Activated T-helper 1 cell treated with Interleukin-2 at 50 U/mL for 16 hours (primary cell): Measurements from ENCODE around the gene GIPC3.
"Not testable (repeated sequence)": the region's sequence is repeated elsewhere in the genome, so short reads cannot be mapped to it uniquely, and the experiment has no call there.

Experiments used
- DNase-seq: peaks from one replicate; pipeline ENCODE4 v3.0.0-alpha.2; 2020; ENCODE audit warnings: low read depth

The GIPC3 gene

DNA sequence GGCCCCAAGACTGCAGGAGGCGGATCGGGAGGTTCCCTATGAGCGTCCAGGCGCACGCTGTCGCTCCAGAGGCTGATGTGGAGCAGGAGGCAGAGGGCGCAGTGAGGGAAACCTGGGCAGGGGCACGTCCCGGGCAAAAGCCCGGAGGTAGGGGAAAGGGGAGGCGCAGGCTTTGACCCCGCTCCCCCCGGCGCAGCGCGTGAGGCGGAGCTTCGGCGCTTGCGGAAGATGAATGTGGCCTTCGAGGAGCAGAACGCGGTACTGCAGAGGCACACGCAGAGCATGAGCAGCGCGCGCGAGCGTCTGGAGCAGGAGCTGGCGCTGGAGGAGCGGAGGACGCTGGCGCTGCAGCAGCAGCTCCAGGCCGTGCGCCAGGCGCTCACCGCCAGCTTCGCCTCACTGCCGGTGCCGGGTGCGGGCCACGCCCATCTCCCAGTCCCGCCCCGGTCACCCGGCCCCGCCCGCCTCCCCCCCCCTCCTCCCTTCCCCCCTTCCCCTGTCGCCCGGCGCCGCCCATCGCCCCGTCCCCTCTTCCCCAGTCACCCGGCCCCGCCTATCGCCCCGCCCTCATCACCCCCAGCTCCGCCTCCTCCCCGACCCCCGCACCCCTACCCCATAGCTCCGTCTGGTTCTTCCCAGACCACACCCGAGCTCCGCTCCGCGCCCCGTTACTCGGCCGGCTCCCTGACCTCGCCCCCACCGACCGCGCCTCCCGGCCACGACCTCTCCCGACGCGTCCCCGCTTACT lies 8.4 kb upstream of the GIPC3 start:
- no peak for DNase-seq

DNA sequence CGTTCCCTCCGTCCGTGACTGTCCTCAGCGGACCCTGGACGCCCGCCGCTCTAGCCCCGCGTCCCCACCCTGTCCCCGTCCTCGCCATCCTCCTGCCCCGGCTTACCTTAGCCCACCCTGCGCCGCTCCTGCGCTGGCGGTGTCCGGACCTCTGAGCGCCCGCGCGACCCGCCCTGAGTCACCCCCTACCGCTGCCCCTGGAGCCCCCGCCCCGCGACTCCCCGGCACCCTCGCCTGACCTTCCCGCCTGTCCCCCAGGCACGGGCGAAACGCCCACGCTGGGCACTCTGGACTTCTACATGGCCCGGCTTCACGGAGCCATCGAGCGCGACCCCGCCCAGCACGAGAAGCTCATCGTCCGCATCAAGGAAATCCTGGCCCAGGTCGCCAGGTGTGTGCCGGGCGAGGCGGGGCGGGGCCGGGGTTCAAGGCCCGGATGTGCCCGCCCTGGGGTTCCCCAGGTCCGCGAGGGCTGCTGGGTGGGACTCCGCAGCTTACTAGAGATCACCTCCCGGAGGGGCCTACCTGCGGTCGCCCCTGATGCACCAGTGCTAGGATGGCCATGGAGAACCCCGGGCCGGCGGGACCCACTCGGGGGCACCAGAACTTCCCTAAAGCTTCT lies 7.4 kb upstream of the GIPC3 start:
- no peak for DNase-seq

DNA sequence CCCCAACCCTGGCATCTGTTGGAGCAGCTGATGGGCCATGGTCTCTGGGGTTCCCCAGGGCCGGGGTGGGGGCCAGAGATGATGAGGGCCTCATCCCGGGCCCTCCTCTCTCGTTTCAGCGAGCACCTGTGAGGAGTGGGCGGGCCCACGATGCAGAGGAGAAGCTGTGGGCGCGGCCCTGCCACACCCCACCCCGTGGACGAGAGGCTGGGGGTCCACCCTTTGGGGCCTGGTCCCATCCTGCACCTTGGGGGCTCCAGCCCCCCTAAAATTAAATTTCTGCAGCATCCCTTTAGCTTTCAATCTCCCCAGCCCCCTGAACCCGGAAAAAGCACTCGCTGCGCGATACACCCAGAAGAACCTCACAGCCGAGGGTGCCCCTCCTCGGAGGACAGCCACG lies 6.9 kb upstream of the GIPC3 start:
- DNase-seq: no peak

DNA sequence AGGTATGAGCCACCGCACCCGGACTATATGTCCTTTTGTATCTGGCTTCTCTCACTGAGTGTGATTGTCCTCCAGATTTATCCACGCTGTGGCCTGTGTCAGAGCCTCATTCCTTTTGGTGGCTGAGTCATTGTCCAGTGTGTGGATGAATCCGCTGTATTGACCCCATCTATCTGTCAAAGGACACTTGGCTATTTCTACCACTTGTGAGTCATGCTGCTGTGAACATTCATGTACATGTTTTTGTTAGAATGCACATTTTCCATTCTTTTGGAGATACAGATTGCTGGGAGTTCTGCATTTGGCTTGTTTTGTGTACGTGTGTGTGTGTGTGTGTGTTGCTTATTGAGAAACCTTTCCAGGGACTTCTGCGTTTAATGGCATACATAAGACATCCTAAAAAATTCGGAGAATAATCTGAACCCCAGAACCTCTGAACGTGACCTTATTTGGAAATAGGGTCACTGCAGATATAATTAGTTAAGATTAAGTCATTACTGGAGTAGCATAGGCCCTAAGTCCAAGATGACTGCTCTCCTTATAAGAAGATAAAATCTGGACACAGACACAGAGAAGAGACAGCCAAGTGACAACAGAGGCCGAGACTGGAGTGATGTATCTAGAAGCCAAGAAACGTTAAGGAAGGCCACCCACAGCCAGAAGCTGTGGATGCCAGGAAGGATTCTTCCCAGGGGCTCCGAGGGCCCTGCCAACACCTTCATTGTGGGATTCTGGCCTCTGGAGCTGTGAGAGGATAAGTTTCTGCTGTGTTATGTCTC lies 4.9 kb upstream of the GIPC3 start:
- DNase-seq: no peak

DNA sequence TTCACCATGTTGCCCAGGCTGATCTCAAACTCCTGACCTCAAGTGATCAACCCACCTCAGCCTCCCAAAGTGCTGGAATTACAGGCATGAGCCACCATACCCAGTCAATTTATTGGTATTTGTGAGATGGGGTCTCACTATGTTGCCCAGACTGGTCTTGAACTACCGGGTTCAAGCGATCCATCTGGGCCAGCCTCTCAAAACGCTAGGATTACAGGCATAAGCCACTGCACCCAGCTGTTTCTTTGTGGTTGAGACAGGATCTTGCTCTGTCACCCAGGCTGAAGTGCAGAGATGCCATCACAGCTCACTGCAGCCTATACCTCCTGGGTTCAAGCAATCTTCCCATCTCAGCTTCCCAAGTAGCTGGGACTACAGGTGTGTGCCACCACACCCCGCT lies 3.5 kb upstream of the GIPC3 start:
- not testable (repeated sequence) for DNase-seq

DNA sequence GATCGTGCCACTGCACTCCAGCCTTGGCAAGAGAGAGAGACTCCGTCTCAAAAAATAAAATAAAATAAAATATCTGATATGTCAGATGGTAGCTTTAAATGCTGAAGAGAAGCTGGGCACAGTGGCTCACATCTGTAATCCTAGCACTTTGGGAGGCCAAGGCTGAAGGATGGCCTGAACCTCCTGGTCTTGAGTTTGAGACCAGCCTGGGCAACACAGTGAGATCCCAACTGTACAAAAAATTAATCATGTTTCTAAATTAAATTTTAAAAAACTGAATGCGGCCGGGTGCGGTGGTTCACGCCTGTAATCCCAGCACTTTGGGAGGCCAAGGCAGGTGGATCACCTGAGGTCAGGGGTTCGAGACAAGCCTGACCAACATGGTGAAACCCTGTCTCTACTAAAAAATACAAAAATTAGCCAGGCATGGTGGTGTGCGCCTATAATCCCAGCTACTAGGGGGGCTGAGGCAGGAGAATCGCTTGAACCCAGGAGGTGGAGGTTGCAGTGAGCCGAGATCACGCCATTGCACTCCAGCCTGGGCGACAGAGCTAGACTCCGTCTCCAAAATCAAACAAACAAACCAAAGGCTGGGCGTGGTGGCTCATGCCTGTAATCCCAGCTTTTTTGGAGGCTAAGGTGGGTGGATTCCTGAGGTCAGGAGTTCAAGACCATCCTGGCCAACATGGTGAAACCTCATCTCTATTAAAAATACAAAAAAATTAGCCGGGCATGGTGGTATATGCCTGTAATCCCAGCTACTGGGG lies 1.1 kb upstream of the GIPC3 start:
- DNase-seq: not testable (repeated sequence)

DNA sequence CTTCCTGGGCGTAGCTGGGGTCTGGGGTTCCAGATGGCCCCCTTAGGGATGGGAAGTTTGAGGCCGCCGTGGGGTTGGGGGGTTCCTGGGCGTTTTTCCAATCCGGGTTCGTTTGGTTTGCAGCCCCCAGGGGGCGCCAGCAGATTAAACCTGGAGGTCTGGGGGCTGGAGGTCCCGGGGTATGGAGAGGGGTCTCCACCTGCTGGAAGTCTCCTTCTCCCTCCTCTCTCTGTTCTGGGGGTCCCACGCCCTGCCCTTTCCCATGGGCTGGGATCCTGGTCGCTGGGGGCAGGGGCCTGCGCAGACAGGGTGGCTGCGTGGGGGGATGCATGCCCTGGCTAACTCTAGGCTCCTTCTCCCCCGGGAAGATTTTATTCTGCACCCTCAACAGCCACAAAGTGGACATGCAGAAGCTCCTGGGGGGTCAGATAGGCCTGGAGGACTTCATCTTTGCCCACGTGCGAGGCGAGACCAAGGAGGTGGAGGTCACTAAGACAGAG lies 899 bp downstream of the GIPC3 start:
- DNase-seq: no peak

DNA sequence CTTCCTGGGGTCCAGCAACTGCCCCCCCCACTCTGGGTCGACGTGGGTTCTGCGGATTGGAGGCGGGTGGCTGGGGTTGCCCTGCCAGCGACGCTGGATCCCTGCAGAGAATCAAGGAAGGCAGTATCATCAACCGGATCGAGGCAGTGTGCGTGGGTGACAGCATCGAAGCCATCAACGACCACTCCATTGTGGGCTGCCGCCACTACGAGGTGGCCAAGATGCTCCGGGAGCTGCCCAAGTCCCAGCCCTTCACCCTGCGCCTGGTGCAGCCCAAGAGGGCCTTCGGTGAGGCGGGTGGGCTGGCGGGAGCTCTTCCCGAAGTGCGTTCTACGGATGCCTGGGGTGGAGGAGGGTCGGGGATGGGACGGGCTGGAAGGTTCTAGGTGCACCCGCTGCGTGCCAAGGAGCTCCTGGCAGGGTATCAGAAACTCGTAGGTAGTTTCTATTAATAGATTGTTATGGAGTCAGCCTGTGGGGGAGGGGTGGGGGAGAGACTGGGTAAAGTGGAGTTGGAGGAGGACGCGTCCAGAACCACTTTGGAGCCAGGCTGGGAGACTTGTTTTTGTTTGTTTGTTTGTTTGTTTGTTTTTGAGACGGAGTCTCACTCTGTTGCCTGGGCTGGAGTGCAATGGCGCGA lies 1.5 kb downstream of the GIPC3 start:
- no peak for DNase-seq

DNA sequence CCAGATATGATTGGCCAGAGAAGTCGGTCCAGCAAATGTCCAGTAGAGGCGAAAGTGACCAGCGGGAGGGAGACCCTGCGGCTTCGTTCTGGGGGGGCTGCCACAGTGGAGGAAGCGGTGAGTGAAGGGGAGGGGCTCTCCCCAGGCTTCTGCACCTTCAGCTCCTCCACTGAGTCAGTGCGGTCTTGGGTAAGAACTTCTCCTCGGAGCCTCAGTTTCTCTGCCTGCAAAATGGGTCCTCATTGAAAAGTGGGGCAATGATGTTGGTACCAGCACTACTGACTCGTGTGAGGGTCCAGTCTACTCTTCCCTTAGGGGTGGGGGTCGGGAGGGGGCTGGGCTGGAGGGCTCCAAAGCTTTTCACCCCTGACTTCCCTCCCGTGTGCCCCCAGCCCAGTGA lies 4.2 kb downstream of the GIPC3 start:
- no peak for DNase-seq

DNA sequence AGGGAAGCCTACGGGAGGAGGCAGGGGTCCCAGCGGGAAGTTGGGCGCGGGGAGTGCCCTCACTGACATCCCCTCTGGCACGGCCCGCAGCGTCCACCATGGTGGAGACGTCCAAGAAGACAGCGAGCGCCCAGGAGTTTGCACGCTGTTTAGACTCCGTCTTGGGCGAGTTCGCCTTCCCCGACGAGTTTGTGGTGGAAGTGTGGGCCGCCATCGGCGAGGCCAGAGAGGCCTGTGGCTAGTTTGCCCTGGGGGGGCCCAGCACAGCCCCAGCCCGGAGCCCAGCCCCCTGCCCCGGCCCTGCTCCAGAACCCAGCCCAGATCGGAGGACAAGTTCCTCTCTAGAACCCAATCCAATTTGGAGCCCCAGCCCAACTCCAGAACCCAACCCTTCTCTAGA lies 4.7 kb downstream of the GIPC3 start:
- DNase-seq: no peak

DNA sequence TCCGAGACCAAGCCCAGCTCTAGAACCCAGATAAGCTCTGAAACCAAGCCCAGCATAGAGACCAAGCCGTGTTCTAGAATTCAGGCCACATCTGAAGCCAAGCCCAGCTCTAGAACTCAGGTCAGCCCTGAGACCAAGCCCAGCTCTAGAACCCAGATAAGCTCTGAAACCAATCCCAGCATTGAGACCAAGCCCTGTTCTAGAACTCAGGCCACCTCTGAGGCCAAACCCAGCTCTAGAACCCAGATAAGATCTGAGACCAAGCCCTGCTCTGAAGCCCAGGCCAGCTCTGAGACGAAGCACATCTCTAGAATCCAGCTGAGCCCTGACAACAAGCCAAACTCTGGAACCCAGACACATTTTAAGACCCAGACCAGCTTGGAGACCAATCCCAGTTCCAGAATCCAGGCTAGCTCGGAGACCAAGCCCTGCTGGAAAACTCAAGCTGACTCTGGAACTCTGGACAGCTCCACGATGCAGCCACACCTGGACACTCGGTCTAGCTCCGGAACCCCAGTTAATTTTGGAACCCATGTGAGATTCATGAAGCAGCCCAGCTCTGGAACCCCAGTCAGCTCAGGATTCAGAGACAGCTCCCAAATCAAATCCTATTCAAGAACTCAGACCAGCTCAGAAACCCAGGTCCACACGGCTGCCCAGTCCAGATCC lies 5.8 kb downstream of the GIPC3 start:
- no peak for DNase-seq

DNA sequence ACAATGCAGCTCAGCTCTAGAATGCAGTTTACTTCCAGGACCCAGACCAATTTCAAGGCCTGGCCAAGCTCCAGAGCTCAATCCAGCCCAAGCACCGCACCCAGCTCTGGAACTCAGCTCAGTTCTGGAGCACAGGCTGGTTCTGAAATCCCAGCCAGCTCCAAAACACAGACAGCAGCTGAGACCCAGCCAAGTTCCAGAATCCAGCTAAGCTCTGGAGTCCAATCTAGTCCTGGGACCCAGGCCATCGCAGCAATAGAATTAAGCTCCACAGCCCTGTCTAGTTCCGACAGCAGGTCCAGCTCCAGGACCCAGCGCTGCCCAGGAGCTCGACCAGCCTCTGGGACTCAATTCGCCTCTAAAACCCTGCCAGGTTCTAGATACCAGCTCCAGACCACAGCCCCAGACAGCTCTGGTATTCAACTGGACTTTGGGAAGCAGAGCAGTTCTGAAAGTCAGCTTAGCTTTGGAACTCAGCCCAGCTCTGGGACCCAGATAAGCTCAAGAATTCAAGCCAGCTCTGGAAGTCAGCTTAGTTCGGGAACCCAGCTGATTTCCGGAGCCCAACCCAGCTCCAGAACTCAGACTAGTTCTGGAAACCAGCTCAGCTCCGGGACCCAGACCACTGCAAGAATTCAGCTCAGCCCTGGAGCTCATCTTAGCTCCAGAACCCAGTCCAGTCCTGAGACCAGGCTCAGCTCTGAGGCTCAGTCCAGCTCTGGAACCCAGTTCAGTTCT lies 6.8 kb downstream of the GIPC3 start:
- no peak for DNase-seq

DNA sequence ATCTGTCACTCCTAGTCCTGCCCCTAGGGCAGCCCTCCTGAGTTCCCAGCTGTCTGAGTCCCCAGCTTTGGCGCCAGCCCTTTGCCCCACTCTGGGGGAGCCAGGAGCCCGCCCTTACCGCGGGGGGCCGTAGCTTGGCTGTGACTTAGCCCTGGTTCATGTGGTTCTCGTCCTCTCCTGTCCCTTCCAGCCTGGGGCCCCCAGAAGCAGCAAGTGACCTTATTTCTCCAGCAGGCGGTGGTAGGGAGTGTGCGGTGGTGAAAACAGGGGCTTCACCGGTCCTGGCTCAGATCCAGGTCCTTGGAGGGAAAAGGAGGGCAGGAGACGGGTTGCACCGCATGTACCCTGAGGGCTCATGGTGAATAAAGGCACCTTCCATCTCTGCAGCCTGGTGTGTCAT lies 7.9 kb downstream of the GIPC3 start:
- no peak for DNase-seq

DNA sequence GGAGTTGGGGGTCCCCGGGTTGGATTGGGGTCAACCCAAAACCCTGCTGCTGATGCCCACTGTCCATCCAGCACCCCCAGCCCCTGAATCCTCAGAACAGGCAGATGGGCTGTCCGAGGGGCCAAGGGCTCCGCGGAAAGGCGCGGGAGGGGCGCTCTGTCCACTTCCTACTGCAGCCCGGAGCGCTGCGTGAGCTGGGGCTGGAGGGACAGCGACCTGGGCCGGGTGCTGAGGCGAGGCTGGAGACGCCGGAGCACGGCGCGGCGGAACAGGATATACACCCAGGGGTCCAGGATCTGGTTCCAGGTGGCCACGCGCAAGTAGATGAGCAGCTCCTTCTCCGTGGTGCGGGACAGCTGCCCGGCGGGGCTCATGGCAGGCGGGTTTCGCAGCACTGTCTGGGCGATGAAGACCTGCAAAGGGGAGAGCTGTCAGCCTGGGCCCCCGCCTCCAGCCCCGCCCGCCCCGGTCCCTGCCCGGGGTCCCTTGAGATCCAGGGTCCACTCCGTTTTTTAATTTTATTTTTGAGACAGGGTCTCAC lies 10.3 kb downstream of the GIPC3 start:
- no peak for DNase-seq

DNA sequence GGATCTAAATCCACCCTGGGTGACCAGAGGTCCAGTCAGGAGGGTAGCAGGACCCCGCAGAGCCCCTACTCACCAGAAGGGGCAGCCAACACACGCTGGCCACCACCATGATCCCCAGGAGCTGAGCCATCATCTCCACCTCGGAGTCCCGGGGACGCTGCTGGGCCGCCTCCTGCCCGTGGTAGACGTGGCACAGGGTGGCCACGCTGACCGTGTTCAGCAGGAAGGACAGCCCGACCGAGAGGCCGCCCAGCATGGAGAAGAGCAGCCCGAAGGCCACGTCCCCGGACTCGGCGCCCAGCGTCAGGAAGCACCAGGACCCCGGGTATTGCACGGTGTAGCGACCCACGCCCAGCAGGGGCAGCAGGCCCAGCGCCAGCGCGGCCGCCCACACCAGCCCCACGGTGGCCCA lies 14.5 kb downstream of the GIPC3 start:
- DNase-seq: no peak

DNA sequence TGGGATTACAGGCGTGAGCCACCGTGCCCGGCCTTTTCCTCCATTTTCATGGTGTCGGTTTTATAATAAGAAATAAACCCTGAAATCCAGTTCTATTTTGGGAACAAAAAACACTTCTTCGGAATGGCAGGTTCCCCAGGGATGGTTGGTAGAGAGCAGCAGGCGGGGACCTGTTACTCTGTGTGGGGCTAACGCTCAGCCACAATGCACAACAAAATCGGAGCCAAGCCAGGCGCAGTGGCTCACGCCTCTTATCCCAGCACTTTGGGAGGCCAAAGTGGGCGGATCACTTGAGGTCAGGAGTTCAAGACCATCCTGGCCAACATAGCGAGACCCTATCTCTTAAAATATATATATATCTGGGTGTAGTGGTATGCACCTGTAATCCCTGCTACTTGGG lies 15.7 kb downstream of the GIPC3 start:
- DNase-seq: no peak

DNA sequence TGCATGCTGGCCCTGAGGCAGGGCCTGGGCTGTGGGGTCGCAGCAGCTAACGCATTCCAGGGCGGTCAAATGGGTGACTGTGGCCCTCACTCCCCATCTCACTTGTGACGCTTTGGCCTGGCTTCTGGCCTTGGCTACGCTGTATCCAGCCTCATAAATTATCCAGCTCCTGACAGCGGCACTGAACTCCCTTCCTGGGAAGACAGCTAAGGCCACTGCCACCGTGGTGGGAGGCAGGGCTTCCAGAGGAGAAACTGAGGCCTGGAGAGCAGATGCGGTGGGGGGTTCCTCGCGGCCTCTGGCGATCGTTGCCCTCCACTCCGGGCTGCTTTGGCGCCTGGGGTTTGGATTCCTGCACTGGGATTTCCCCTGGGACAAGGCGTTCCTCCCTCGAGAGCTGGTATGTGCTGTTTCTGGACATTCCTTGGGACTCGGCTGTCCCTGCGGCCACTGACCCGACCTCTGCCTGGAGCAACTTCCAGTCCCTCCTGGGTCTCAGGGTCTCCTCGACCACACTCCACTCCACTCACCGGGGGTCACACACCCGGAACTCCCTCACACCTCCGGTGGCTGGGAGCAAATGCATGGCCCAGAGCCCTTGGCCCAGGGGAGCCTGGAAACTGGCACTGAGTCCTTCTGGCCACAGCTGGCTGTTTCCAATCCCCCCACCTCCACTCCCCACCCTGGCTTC lies 18.0 kb downstream of the GIPC3 start:
- no peak for DNase-seq

DNA sequence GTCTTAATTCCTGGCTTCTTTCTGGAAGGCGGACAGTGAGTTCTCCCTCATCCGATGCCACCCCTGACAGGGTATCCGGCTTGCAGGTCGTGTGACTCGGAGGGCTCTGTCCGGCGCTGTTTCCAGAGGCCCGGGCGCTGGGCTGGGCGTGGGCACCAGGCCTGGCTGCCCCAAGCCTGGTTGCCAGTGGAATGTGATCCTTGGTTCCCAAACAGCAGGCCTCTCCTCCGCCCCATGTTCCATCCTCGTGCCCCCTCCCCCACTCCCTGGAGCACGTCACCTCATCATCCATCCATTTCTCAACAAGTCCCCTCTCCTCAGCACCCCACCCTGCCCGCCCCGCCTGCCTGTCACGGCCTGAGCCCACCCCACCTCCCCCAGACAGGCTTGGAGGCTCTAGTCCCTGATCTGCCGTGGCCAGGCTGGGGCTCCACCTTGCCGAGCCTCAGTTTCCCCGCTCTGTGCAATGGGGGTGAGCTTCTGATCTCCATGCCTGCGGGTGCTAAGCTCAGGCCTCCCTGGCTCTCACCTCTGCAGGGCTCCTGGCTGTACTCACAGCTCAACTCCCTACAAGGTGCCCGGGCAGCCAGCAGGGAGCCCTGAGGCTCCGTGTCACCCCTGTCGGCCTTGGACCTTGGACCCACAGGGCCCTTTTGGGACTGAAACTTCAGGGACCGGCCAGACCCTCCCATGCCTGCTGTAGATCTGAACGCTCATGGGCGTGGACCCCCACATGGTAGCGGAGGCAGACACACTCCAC lies 19.1 kb downstream of the GIPC3 start:
- DNase-seq: no peak

DNA sequence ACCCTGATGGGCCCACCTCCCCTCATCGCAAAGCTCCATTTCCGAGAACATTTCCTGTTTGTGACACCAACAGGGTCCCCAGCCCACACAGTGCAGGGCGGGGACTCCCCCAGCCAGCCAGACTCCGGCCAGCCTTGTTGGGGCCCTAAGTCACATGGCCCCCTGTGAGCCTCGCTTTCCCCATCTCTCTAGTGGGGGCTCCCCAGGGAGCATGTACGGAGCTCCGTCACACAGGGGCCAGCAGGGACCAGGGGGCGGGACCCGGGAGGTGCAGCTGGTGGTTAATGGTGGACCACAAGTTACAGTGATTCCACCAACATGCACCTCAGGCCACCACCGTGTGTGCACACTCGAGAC lies 19.7 kb downstream of the GIPC3 start:
- DNase-seq: no peak
